Tongue (tissue), 2 donors: ENCODE data around the gene LMF2. TPM values are rescaled to one million over a fixed set of nuclear protein-coding genes. Genes with fewer than 3 reads are reported as not detected.
"Not testable (repeated sequence)": the region's sequence is repeated elsewhere in the genome, so short reads cannot be mapped to it uniquely, and the experiment has no call there.

Experiments used
- DNase-seq: peaks from one replicate; pipeline ENCODE4 v3.0.0-alpha.2; 2015
- total RNA-seq: library from RNA; depleted of rRNA; stranded (reverse); fragments of >200 nt; gene quantifications from one replicate; pipeline ENCODE4 v1.2.3, GENCODE V29; 2014

LMF2 gene
- total RNA-seq, 1 donor from 2014 or later = 30.8 TPM

- DNase-seq = no peak
Measured at GRCh38 chr22:50523458-50523805, 15.9 kb upstream of the LMF2 start.

GRCh38 chr22:50522806-50523438 lies 15.4 kb upstream of the LMF2 start:
- DNase-seq = no peak

GRCh38 chr22:50522208-50522805 lies 14.8 kb upstream of the LMF2 start:
- no peak for DNase-seq

- no peak for DNase-seq
Measured at GRCh38 chr22:50521710-50522109, 14.2 kb upstream of the LMF2 start.

GRCh38 chr22:50520826-50521453 lies 13.4 kb upstream of the LMF2 start:
- no peak for DNase-seq

GRCh38 chr22:50520184-50520583 lies 12.7 kb upstream of the LMF2 start:
- not testable (repeated sequence) for DNase-seq

GRCh38 chr22:50519151-50519550 lies 11.6 kb upstream of the LMF2 start:
- no peak for DNase-seq

- no peak for DNase-seq
Measured at GRCh38 chr22:50518606-50519005, 11.1 kb upstream of the LMF2 start.

- DNase-seq = no peak
Measured at GRCh38 chr22:50517495-50518260, 10.2 kb upstream of the LMF2 start.

GRCh38 chr22:50516891-50517290 lies 9.4 kb upstream of the LMF2 start:
- no peak for DNase-seq

- no peak for DNase-seq
Measured at GRCh38 chr22:50516068-50516467, 8.6 kb upstream of the LMF2 start.

GRCh38 chr22:50513175-50513574 lies 5.7 kb upstream of the LMF2 start:
- no peak for DNase-seq

GRCh38 chr22:50508897-50509296 lies 1.4 kb upstream of the LMF2 start:
- DNase-seq = no peak

- DNase-seq = peak; percentile 99
Measured at GRCh38 chr22:50507991-50508884, 736 bp upstream of the LMF2 start, which contains the start of gene NCAPH2. Gene NCAPH2 (plus strand): TSS chr22:50508224. CDS start chr22:50508338, 114 bp downstream.

- DNase-seq = no peak
Measured at GRCh38 chr22:50506611-50507420, 686 bp downstream of the LMF2 start.

GRCh38 chr22:50505776-50506610 lies 1.5 kb downstream of the LMF2 start:
- no peak for DNase-seq

GRCh38 chr22:50505276-50505775 lies 2.2 kb downstream of the LMF2 start:
- DNase-seq = no peak

GRCh38 chr22:50504369-50505211 lies 2.9 kb downstream of the LMF2 start:
- no peak for DNase-seq
